ENCODE results near the gene CBX1.

The CBX1 gene

GRCh38 chr17:48125829-48126531 lies 24.7 kb upstream of the CBX1 start:
- peak; percentile 75 for DNase-seq
- TF ChIP-seq, protein P1, sequence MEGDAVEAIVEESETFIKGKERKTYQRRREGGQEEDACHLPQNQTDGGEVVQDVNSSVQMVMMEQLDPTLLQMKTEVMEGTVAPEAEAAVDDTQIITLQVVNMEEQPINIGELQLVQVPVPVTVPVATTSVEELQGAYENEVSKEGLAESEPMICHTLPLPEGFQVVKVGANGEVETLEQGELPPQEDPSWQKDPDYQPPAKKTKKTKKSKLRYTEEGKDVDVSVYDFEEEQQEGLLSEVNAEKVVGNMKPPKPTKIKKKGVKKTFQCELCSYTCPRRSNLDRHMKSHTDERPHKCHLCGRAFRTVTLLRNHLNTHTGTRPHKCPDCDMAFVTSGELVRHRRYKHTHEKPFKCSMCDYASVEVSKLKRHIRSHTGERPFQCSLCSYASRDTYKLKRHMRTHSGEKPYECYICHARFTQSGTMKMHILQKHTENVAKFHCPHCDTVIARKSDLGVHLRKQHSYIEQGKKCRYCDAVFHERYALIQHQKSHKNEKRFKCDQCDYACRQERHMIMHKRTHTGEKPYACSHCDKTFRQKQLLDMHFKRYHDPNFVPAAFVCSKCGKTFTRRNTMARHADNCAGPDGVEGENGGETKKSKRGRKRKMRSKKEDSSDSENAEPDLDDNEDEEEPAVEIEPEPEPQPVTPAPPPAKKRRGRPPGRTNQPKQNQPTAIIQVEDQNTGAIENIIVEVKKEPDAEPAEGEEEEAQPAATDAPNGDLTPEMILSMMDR (IDR thresholded peaks at IDR 0.05; ENCODE audit: low read depth, low read length) = no peak
- no peaks in the 10 kb centered on the region for H3K9me3 ChIP-seq
- no peak overlapping the region for H3K4me3 ChIP-seq (ENCODE audit: low read depth, low read length)
- peaks cover 40% of the 10 kb centered on the region for H3K4me1 ChIP-seq
- H3K27me3 ChIP-seq = no peaks in the 10 kb centered on the region
- peaks cover 12% of the 10 kb centered on the region for H3K36me3 ChIP-seq

DNA sequence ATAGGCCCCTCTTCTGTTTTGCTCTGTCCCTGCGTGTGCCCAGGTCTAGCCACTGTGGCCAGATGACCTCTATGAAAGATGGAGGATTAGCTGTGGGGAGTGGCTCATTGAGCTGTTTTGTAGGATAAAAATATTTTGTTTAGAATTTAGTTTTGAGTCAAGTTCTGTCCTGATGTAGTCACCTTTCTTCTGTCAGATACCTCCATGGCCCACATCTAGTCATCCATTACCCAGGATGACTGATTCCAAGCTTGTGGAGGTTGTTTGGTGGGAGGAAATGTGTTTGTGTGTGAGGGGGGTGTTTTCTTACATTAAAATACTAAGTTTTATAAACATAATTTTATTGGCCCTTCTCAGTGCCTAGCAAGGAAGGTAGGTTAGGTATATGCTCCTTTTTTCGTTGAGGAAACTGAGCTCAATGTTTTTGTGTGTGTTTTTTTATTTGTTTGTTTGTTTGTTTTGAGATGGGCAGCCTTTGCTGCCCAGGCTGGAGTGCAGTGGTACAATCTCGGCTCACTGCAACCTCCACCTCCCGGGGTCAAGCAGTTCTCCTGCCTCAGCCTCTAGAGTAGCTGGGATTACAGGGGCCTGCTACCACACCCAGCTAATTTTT lies 22.6 kb upstream of the CBX1 start:
- Histone ChIP-seq H3K36me3 (peaks cover 18% of the 10 kb centered on the region), H3K9me3 (no peaks in the 10 kb centered on the region), H3K4me1 (peaks cover 26% of the 10 kb centered on the region), H3K27me3 (no peaks in the 10 kb centered on the region), H3K4me3 (ENCODE audit: low read depth, low read length) (no peak overlapping the region)
- TF ChIP-seq, protein P1 (IDR thresholded peaks at IDR 0.05; ENCODE audit: low read depth, low read length) = no peak
- no peak for DNase-seq

- DNase-seq = no peak
- no peak overlapping the region for H3K4me3 ChIP-seq (ENCODE audit: low read depth, low read length)
- H3K4me1 ChIP-seq = peaks cover 23% of the 10 kb centered on the region
- TF ChIP-seq, protein P1 (IDR thresholded peaks at IDR 0.05; ENCODE audit: low read depth, low read length) = no peak
- peaks cover 22% of the 10 kb centered on the region for H3K36me3 ChIP-seq
- no peaks in the 10 kb centered on the region for H3K9me3 ChIP-seq
- H3K27me3 ChIP-seq = no peaks in the 10 kb centered on the region
These were observed 21.8 kb upstream of the CBX1 start for GRCh38 chr17:48123111-48123510.

DNA sequence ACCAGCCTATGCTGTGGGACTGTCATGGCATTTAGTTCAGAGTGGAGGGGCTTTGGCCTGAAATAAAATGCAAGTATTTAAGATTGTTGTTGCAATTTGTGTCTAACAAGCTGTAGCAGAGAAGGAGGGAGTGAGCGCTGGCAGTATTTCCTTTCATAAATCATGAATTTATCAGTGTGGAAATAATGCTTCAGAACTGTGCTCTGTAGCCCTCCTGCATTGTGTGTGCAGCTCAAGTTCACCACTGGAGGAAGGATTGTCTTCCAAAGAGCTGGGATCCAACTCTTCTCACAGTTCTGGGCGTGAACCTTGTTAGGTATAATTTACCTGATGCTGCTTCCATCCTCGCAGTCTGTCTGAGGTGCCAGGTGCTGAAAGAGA lies 21.4 kb upstream of the CBX1 start:
- no peaks in the 10 kb centered on the region for H3K9me3 ChIP-seq
- no peaks in the 10 kb centered on the region for H3K27me3 ChIP-seq
- H3K36me3 ChIP-seq = peaks cover 26% of the 10 kb centered on the region
- TF ChIP-seq, protein P1 (IDR thresholded peaks at IDR 0.05; ENCODE audit: low read depth, low read length) = no peak
- no peak for DNase-seq
- peaks cover 19% of the 10 kb centered on the region for H3K4me1 ChIP-seq
- no peak overlapping the region for H3K4me3 ChIP-seq (ENCODE audit: low read depth, low read length)

DNA sequence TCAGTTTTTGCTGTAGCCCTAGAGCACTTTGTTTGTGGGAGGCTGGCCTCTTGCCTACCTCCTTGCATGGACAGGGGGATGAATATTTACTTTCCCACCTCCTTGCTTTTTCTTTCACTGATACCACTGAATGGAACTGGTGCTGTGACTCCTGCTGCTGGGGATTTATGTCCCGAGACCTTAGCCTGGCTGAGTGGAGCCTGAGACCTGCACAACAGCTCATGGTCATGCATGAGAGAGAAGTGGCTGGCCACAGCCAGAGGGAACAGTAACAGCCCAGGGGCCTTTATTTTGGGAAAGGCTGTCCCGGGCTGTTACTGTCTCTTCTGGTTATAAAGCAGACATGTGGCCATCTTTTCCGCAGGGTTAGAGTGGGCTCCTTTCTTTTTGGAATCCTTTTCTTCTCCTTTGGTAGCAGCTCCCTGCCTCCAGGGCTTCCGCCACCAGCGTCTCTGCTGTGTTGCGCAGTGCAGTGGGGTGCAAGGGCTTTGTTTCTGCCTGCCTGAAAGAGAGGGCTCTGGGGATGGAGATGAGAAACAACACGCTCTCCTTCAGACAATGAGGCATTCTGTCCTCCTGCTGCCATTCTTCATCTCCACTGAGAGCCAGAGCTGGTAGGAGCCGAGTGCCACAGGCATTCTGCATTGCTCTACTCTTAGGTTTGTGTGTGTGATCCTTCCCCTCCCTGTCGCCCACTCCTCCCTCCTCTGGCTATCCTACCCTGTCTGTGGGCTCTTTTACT lies 20.8 kb upstream of the CBX1 start:
- Histone ChIP-seq H3K36me3 (peaks cover 28% of the 10 kb centered on the region), H3K4me3 (ENCODE audit: low read depth, low read length) (no peak overlapping the region)

More for the DNA sequence above, 20.8 kb upstream of the CBX1 start:
- Histone ChIP-seq H3K9me3 (no peaks in the 10 kb centered on the region), H3K27me3 (no peaks in the 10 kb centered on the region), H3K4me1 (peaks cover 13% of the 10 kb centered on the region)
- no peak for DNase-seq
- TF ChIP-seq, protein P1 (IDR thresholded peaks at IDR 0.05; ENCODE audit: low read depth, low read length) = no peak

Data from BE2C (cell line).